Spleen (tissue), 11 donors: ENCODE results near the gene FLT1. TPM values are rescaled to one million over a fixed set of nuclear protein-coding genes. Genes with fewer than 3 reads are reported as not detected.

ENCODE experiments used
- DNase-seq: peaks from one replicate; pipeline ENCODE4 v3.0.0-alpha.2; 2020
- H3K27ac ChIP-seq, 8 donors: fragments of 200-600 bp; sonication (generic) in 7 of 8; 1 replicate in 4 of 8; 2 replicates in 4 of 8; pipeline versions ENCODE4 v1.5.0 to v1.8.0; 2016 to 2021; ENCODE audit warnings: inconsistent platforms in 4 of 8, mild to moderate bottlenecking in 4 of 8, moderate library complexity in 1 of 8
- H3K27me3 ChIP-seq, 7 donors: fragments of 200-600 bp; sonication (generic) in 6 of 7; replicated peaks in 1 of 7; 1 replicate in 4 of 7; 2 replicates in 3 of 7; pipeline versions ENCODE4 v1.5.0 to v1.8.0; 2016 to 2021; ENCODE audit warnings: inconsistent platforms in 3 of 7, mild to moderate bottlenecking in 1 of 7
- H3K36me3 ChIP-seq, 6 donors: fragments of 200-600 bp; sonication (generic) in 5 of 6; 1 replicate in 4 of 6; 2 replicates in 2 of 6; pipeline versions ENCODE4 v1.5.0 to v1.8.0; 2016 to 2021; ENCODE audit warnings: inconsistent platforms in 2 of 6
- H3K4me1 ChIP-seq, 6 donors: fragments of 200-600 bp; sonication (generic) in 5 of 6; 1 replicate in 3 of 6; 2 replicates in 3 of 6; pipeline versions ENCODE4 v1.5.0 to v1.8.0; 2016 to 2021; ENCODE audit warnings: inconsistent platforms in 3 of 6
- H3K4me3 ChIP-seq, 8 donors: fragments of 200-600 bp; sonication (generic) in 7 of 8; 1 replicate in 4 of 8; 2 replicates in 4 of 8; pipeline versions ENCODE4 v1.5.0 to v1.8.0; 2016 to 2021; ENCODE audit warnings: inconsistent platforms in 4 of 8, mild to moderate bottlenecking in 4 of 8, moderate library complexity in 2 of 8
- H3K9me3 ChIP-seq, 8 donors: fragments of 200-600 bp; sonication (generic) in 7 of 8; 1 replicate in 4 of 8; 2 replicates in 4 of 8; pipeline versions ENCODE4 v1.5.0 to v1.8.0; 2016 to 2021; ENCODE audit warnings: inconsistent platforms in 4 of 8
- CTCF ChIP-seq, 11 experiments: fragments of 200-600 bp in 7 of 11; fragments of 450-650 bp in 4 of 11; sonication (generic) in 4 of 11; IDR thresholded peaks in 8 of 11; conservative IDR thresholded peaks in 3 of 11; 1 replicate in 7 of 11; 2 replicates in 4 of 11; pipeline versions ENCODE4 v1.4.0 to v1.8.0; 2016 to 2021; ENCODE audit warnings: antibody characterized with exemption in 11 of 11, inconsistent platforms in 4 of 11, mild to moderate bottlenecking in 1 of 11
- POLR2A ChIP-seq, 3 donors: fragments of 450-650 bp; IDR thresholded peaks; one replicate each; pipeline ENCODE4 v1.5.1; 2017; ENCODE audit warnings: antibody characterized with exemption in 3 of 3, mild to moderate bottlenecking in 1 of 3
- POLR2AphosphoS5 ChIP-seq, 3 donors: sonication (generic); formaldehyde crosslinking; IDR thresholded peaks; one replicate each; pipeline ENCODE4 v1.5.1; 2017; ENCODE audit warnings: antibody characterized with exemption in 3 of 3
- WGBS, 5 donors: extraction: QIAGEN DNeasy Blood & Tissue Kit in 3 of 5; methylation state at CpG; one replicate each; pipeline versions ENCODE4 v1.1.5 to v1.1.7; 2013 to 2018; 5-methylcytosine and 5-hydroxymethylcytosine counted together
- intact Hi-C: fragments of 100-400 bp; cut with DNase I; formaldehyde crosslinking; loops from one replicate; pipeline ENCODE4 v1.15.0; 2023; ENCODE audit warnings: low total_unique reads
- polyA plus RNA-seq, 3 donors: library from polyadenylated mRNA; stranded (reverse); fragments of 200-250 nt; gene quantifications; one replicate each; pipeline ENCODE4 v1.2.1, GENCODE V29; 2013
- total RNA-seq, 7 donors: library from RNA; depleted of rRNA in 3 of 7; stranded (reverse); fragments of >200 nt in 3 of 7; fragmentation: NEBNext Ultra II Directional in 4 of 7; extraction: Animal tissue kit (Norgen Biotek cat#: 25700) in 4 of 7; gene quantifications; one replicate each; pipeline versions ENCODE4 v1.1.0 to v1.2.1, GENCODE V29; 2016 to 2021
- donor health status: healthy with polysubstance abuse.
- donor health status: DM: no; HTN: no; CAD: no; lungs with moderate emphysema.
- donor health status: DM: no; HTN: no; CAD: no.
- donor health status: Bipolar disorder and iron deficiency.
- donor health status: healthy.
- donor health status: DM: no; HTN: no; CAD: no.
- donor health status: DM: yes; HTN: yes; CAD: no.

FLT1 gene
- total and polyA plus RNA-seq, 10 donors, result 1.2 to 70.6 (median 55.4) TPM

GRCh38 chr13:28387740-28388501, 107.0 kb downstream of the FLT1 start:
- WGBS, 5 donors, result 81 to 91% (median 86%) methylated on average over 4 of the region's 4 CpGs
- no peak for TF ChIP-seq POLR2AphosphoS5 (IDR thresholded peaks at IDR 0.05)
- TF ChIP-seq CTCF (IDR thresholded peaks at IDR 0.05 in 8 of 11, conservative IDR thresholded peaks at IDR 0.05 in 3 of 11), result no peak
- TF ChIP-seq POLR2A (IDR thresholded peaks at IDR 0.05), result no peak
- Histone ChIP-seq H3K36me3 (peaks cover 0 to 8% (median 0%) of the 10 kb centered on the region in 6 donors), H3K9me3 (no peaks in the 10 kb centered on the region), H3K4me3 (no peak overlapping the region), H3K27me3 (no peaks in the 10 kb centered on the region), H3K27ac (no peak overlapping the region), H3K4me1 (peaks cover 5 to 26% (median 11%) of the 10 kb centered on the region in 6 donors)
- no peak for DNase-seq
- intact Hi-C loops, result no loop called here

GRCh38 chr13:28385362-28385761, 109.6 kb downstream of the FLT1 start:
- WGBS, 5 donors, result 32 to 49% (median 40%) methylated on average over 1 of the region's 1 CpG
- no peaks in the 10 kb centered on the region for H3K27me3 ChIP-seq
- no peak for TF ChIP-seq POLR2A (IDR thresholded peaks at IDR 0.05)
- TF ChIP-seq POLR2AphosphoS5 (IDR thresholded peaks at IDR 0.05), result no peak
- TF ChIP-seq CTCF (IDR thresholded peaks at IDR 0.05 in 8 of 11, conservative IDR thresholded peaks at IDR 0.05 in 3 of 11), result no peak
- no peak overlapping the region for H3K4me3 ChIP-seq
- H3K4me1 ChIP-seq, result peaks cover 3 to 25% (median 11%) of the 10 kb centered on the region in 6 donors
- H3K27ac ChIP-seq, result peak overlapping the region in 4 of 8 donors; percentile 23 to 73 (median 58)
- peaks cover 0 to 8% (median 0%) of the 10 kb centered on the region in 6 donors for H3K36me3 ChIP-seq
- no peak for DNase-seq
- intact Hi-C loops, result no loop called here
- no peaks in the 10 kb centered on the region for H3K9me3 ChIP-seq

GRCh38 chr13:28384789-28385188, 110.1 kb downstream of the FLT1 start:
- H3K27me3 ChIP-seq, result no peaks in the 10 kb centered on the region
- intact Hi-C loops, result no loop called here
- H3K4me3 ChIP-seq, result no peak overlapping the region
- H3K4me1 ChIP-seq, result peaks cover 3 to 27% (median 11%) of the 10 kb centered on the region in 6 donors
- no peaks in the 10 kb centered on the region for H3K9me3 ChIP-seq
- peaks cover 0 to 8% (median 0%) of the 10 kb centered on the region in 6 donors for H3K36me3 ChIP-seq
- H3K27ac ChIP-seq, result peak overlapping the region in 7 of 8 donors; percentile 12 to 73 (median 29)
- TF ChIP-seq POLR2AphosphoS5 (IDR thresholded peaks at IDR 0.05), result no peak
- no peak for TF ChIP-seq POLR2A (IDR thresholded peaks at IDR 0.05)
- TF ChIP-seq CTCF (IDR thresholded peaks at IDR 0.05 in 8 of 11, conservative IDR thresholded peaks at IDR 0.05 in 3 of 11), result no peak
- no peak for DNase-seq
- WGBS, 5 donors, result 31 to 53% (median 39%) methylated on average over 4 of the region's 4 CpGs

GRCh38 chr13:28380319-28380718, 114.6 kb downstream of the FLT1 start:
- no peak overlapping the region for H3K4me3 ChIP-seq
- intact Hi-C loops, result no loop called here
- 87 to 93% (median 92%) methylated on average over 3 of the region's 3 CpGs for WGBS, 5 donors
- no peak for DNase-seq
- no peak for TF ChIP-seq POLR2A (IDR thresholded peaks at IDR 0.05)
- no peak for TF ChIP-seq POLR2AphosphoS5 (IDR thresholded peaks at IDR 0.05)
- TF ChIP-seq CTCF (IDR thresholded peaks at IDR 0.05 in 8 of 11, conservative IDR thresholded peaks at IDR 0.05 in 3 of 11), result no peak
- no peaks in the 10 kb centered on the region for H3K9me3 ChIP-seq
- H3K27ac ChIP-seq, result no peak overlapping the region
- peaks cover 0 to 20% (median 0%) of the 10 kb centered on the region in 7 donors for H3K27me3 ChIP-seq
- no peaks in the 10 kb centered on the region for H3K36me3 ChIP-seq
- H3K4me1 ChIP-seq, result peaks cover 2 to 24% (median 10%) of the 10 kb centered on the region in 6 donors
